ENCODE results near the gene MAN1B1.

MAN1B1 gene

GRCh38 chr9:137070906-137071275 is 15.9 kb upstream of the MAN1B1 start:
- H3K36me3 ChIP-seq (replicated peaks): no peaks in the 10 kb centered on the region
- H3K4me3 ChIP-seq (ENCODE audit: low read depth, low read length): peak overlapping the region; percentile 48
- no peak for DNase-seq
- peak; percentile 41 for TF ChIP-seq CTCF (IDR thresholded peaks at IDR 0.05; ENCODE audit: low read depth, low read length, missing control alignments)
- in situ Hi-C loops (cut with HindIII; ENCODE audit: low pct_ligation_motif_present, low sequenced_read_pairs): no loop called here
- H3K27ac ChIP-seq: no peak overlapping the region
- no peaks in the 10 kb centered on the region for H3K27me3 ChIP-seq (replicated peaks)

- no peak overlapping the region for H3K27ac ChIP-seq
- H3K36me3 ChIP-seq (replicated peaks): no peaks in the 10 kb centered on the region
- in situ Hi-C loops (cut with HindIII; ENCODE audit: low pct_ligation_motif_present, low sequenced_read_pairs): no loop called here
- no peak for DNase-seq
- no peak for TF ChIP-seq CTCF (IDR thresholded peaks at IDR 0.05; ENCODE audit: low read depth, low read length, missing control alignments)
- no peak overlapping the region for H3K4me3 ChIP-seq (ENCODE audit: low read depth, low read length)
- no peaks in the 10 kb centered on the region for H3K27me3 ChIP-seq (replicated peaks)
These were observed 15.5 kb upstream of the MAN1B1 start for GRCh38 chr9:137071282-137071681.

- in situ Hi-C loops (cut with HindIII; ENCODE audit: low pct_ligation_motif_present, low sequenced_read_pairs): no loop called here
- no peak for DNase-seq
- no peak overlapping the region for H3K27ac ChIP-seq
- H3K4me3 ChIP-seq (ENCODE audit: low read depth, low read length): no peak overlapping the region
- TF ChIP-seq CTCF (IDR thresholded peaks at IDR 0.05; ENCODE audit: low read depth, low read length, missing control alignments): no peak
- H3K27me3 ChIP-seq (replicated peaks): no peaks in the 10 kb centered on the region
- H3K36me3 ChIP-seq (replicated peaks): no peaks in the 10 kb centered on the region
These were observed 12.8 kb upstream of the MAN1B1 start for GRCh38 chr9:137073992-137074399.

- no peak overlapping the region for H3K27ac ChIP-seq
- no peak for DNase-seq
- no peaks in the 10 kb centered on the region for H3K27me3 ChIP-seq (replicated peaks)
- no peak overlapping the region for H3K4me3 ChIP-seq (ENCODE audit: low read depth, low read length)
- H3K36me3 ChIP-seq (replicated peaks): no peaks in the 10 kb centered on the region
- in situ Hi-C loops (cut with HindIII; ENCODE audit: low pct_ligation_motif_present, low sequenced_read_pairs): no loop called here
- TF ChIP-seq CTCF (IDR thresholded peaks at IDR 0.05; ENCODE audit: low read depth, low read length, missing control alignments): no peak
These were observed 12.0 kb upstream of the MAN1B1 start for GRCh38 chr9:137074657-137075274.

- TF ChIP-seq CTCF (IDR thresholded peaks at IDR 0.05; ENCODE audit: low read depth, low read length, missing control alignments): no peak
- in situ Hi-C loops (cut with HindIII; ENCODE audit: low pct_ligation_motif_present, low sequenced_read_pairs): no loop called here
- H3K4me3 ChIP-seq (ENCODE audit: low read depth, low read length): no peak overlapping the region
- H3K27me3 ChIP-seq (replicated peaks): no peaks in the 10 kb centered on the region
- DNase-seq: no peak
- H3K27ac ChIP-seq: no peak overlapping the region
- no peaks in the 10 kb centered on the region for H3K36me3 ChIP-seq (replicated peaks)
These were observed 11.5 kb upstream of the MAN1B1 start for GRCh38 chr9:137075275-137075775.

GRCh38 chr9:137076636-137077009 is 10.2 kb upstream of the MAN1B1 start:
- no peak overlapping the region for H3K27ac ChIP-seq
- no peaks in the 10 kb centered on the region for H3K36me3 ChIP-seq (replicated peaks)
- no peak for TF ChIP-seq CTCF (IDR thresholded peaks at IDR 0.05; ENCODE audit: low read depth, low read length, missing control alignments)
- in situ Hi-C loops (cut with HindIII; ENCODE audit: low pct_ligation_motif_present, low sequenced_read_pairs): no loop called here
- no peak for DNase-seq
- peak overlapping the region; percentile 70 for H3K4me3 ChIP-seq (ENCODE audit: low read depth, low read length)
- no peaks in the 10 kb centered on the region for H3K27me3 ChIP-seq (replicated peaks)

Data from brain microvascular endothelial cell (primary cell).